Mesenchymal stem cell (in vitro differentiated cells and primary cell): ENCODE data around the gene TRPT1.
A peak's percentile ranks its signal among the peaks of the same experiment; 100 is the strongest.

Source experiments
- DNase-seq: peaks from one replicate; pipeline ENCODE4 v3.0.0-alpha.2; 2013
- H2AFZ ChIP-seq: one replicate; pipeline ENCODE4 v1.6.1; 2013; ENCODE audit warnings: low read depth, mild to moderate bottlenecking, control low read depth, inconsistent platforms, low read length, moderate library complexity
- H2AK5ac ChIP-seq: 2 replicates; pipeline ENCODE4 v1.6.1; 2013; ENCODE audit warnings: low read length, moderate library complexity, mild to moderate bottlenecking, inconsistent platforms; ENCODE audit not compliant: severe bottlenecking
- H2BK120ac ChIP-seq: one replicate; pipeline ENCODE4 v1.6.1; 2013; ENCODE audit warnings: low read depth, mild to moderate bottlenecking, inconsistent platforms, low read length, moderate library complexity
- H2BK12ac ChIP-seq, 2 experiments: one replicate each; pipeline ENCODE4 v1.6.1; 2013; ENCODE audit warnings: inconsistent platforms in 2 of 2, low read length in 2 of 2, mild to moderate bottlenecking in 2 of 2, moderate library complexity in 2 of 2, control low read depth in 1 of 2
- H2BK15ac ChIP-seq: one replicate; pipeline ENCODE4 v1.6.1; 2013; ENCODE audit warnings: mild to moderate bottlenecking, low read depth, inconsistent platforms; ENCODE audit not compliant: poor library complexity, severe bottlenecking
- H2BK5ac ChIP-seq: 2 replicates; pipeline ENCODE4 v1.6.1; 2013; ENCODE audit warnings: low read depth, mild to moderate bottlenecking, low read length, control low read depth, inconsistent platforms; ENCODE audit not compliant: poor library complexity, severe bottlenecking
- H3K14ac ChIP-seq, 2 experiments: one replicate each; pipeline ENCODE4 v1.6.1; 2013; ENCODE audit warnings: inconsistent platforms in 2 of 2, low read length in 2 of 2, control low read depth in 1 of 2, mild to moderate bottlenecking in 1 of 2, moderate library complexity in 1 of 2
- H3K18ac ChIP-seq, 2 experiments: one replicate each; pipeline ENCODE4 v1.6.1; 2013; ENCODE audit warnings: inconsistent platforms in 2 of 2, low read length in 2 of 2, control low read depth in 1 of 2, low read depth in 1 of 2, mild to moderate bottlenecking in 1 of 2
- H3K23ac ChIP-seq, 2 experiments: one replicate each; pipeline ENCODE4 v1.6.1; 2013; ENCODE audit warnings: inconsistent platforms in 2 of 2, low read length in 2 of 2, mild to moderate bottlenecking in 2 of 2, moderate library complexity in 2 of 2, control low read depth in 1 of 2
- H3K27ac ChIP-seq: 2 replicates; pipeline ENCODE4 v1.5.1; 2013; ENCODE audit warnings: mild to moderate bottlenecking, moderate library complexity, low read length, control low read depth, inconsistent platforms; ENCODE audit not compliant: poor library complexity, severe bottlenecking
- H3K27me3 ChIP-seq, 2 experiments: 2 replicates each; pipeline versions ENCODE4 v1.6.1 to v1.7.0; 2013; ENCODE audit warnings: low read length in 2 of 2, mild to moderate bottlenecking in 2 of 2, moderate library complexity in 2 of 2, control low read depth in 1 of 2, inconsistent platforms in 1 of 2; ENCODE audit not compliant: control insufficient read depth in 1 of 2, insufficient read depth in 1 of 2
- H3K36me3 ChIP-seq, 2 experiments: 2 replicates each; pipeline versions ENCODE4 v1.6.1 to v1.7.0; 2013; ENCODE audit warnings: low read length in 2 of 2, control low read depth in 1 of 2, inconsistent platforms in 1 of 2, low read depth in 1 of 2, mild to moderate bottlenecking in 1 of 2; ENCODE audit not compliant: insufficient read depth in 2 of 2, control insufficient read depth in 1 of 2
- H3K4ac ChIP-seq, 2 experiments: one replicate each; pipeline ENCODE4 v1.6.1; 2013; ENCODE audit warnings: inconsistent platforms in 2 of 2, low read length in 2 of 2, mild to moderate bottlenecking in 2 of 2, moderate library complexity in 2 of 2, control low read depth in 1 of 2, low read depth in 1 of 2
- H3K4me1 ChIP-seq: 2 replicates; pipeline ENCODE4 v1.6.1; 2013; ENCODE audit warnings: low read depth, low read length, control low read depth; ENCODE audit not compliant: control insufficient read depth, insufficient read depth
- H3K4me2 ChIP-seq: 2 replicates; pipeline ENCODE4 v1.6.1; 2013; ENCODE audit warnings: low read length, mild to moderate bottlenecking, inconsistent platforms; ENCODE audit not compliant: poor library complexity, severe bottlenecking
- H3K4me3 ChIP-seq, 2 experiments: 2 replicates each; pipeline versions ENCODE4 v1.5.1 to v1.7.0; 2013; ENCODE audit warnings: low read length in 2 of 2, mild to moderate bottlenecking in 2 of 2, control low read depth in 1 of 2, low read depth in 1 of 2; ENCODE audit not compliant: insufficient read depth in 1 of 2
- H3K79me1 ChIP-seq: replicated peaks from 2 replicates; pipeline ENCODE4 v1.6.1; 2013; ENCODE audit warnings: mild to moderate bottlenecking, control low read depth, low read length, inconsistent platforms; ENCODE audit not compliant: poor library complexity, severe bottlenecking
- H3K9ac ChIP-seq: 2 replicates; pipeline ENCODE4 v1.7.0; 2013; ENCODE audit warnings: mild to moderate bottlenecking, low read length, moderate library complexity
- H3K9me3 ChIP-seq: 2 replicates; pipeline ENCODE4 v1.7.0; 2013; ENCODE audit warnings: mild to moderate bottlenecking, low read length; ENCODE audit not compliant: control insufficient read depth
- H4K8ac ChIP-seq: one replicate; pipeline ENCODE4 v1.6.1; 2013; ENCODE audit warnings: inconsistent platforms, mild to moderate bottlenecking, low read length, moderate library complexity
- H4K91ac ChIP-seq: one replicate; pipeline ENCODE4 v1.6.1; 2013; ENCODE audit warnings: mild to moderate bottlenecking, low read length, inconsistent platforms
- WGBS: methylation state at CpG from one replicate; pipeline ENCODE4 v1.1.7; 2013; ENCODE audit warnings: mixed read lengths; 5-methylcytosine and 5-hydroxymethylcytosine counted together

TRPT1 gene

GRCh38 chr11:64256300-64256699 is 30.3 kb upstream of the TRPT1 start:
- no peak for DNase-seq
- Histone ChIP-seq H2BK5ac (no peak overlapping the region), H4K91ac (no peak overlapping the region), H3K23ac (no peak overlapping the region), H3K4me1 (peaks cover 27% of the 10 kb centered on the region), H3K4me3 (no peak overlapping the region), H3K9me3 (no peaks in the 10 kb centered on the region), H3K27me3 (no peaks in the 10 kb centered on the region), H2AK5ac (no peak overlapping the region), H2BK120ac (no peak overlapping the region), H3K4ac (no peak overlapping the region), H3K79me1 (peaks cover 35% of the 10 kb centered on the region), H2BK15ac (no peak overlapping the region), H4K8ac (no peak overlapping the region), H2BK12ac (no peak overlapping the region), H3K14ac (no peak overlapping the region), H3K27ac (no peak overlapping the region), H3K9ac (no peak overlapping the region), H3K36me3 (peaks cover 56 to 67% of the 10 kb centered on the region in 2 experiments), H3K18ac (no peak overlapping the region), H3K4me2 (no peak overlapping the region), H2AFZ (no peak overlapping the region)
- WGBS: 92% methylated on average over 15 of the region's 15 CpGs

- no peak for DNase-seq
- peaks cover 37% of the 10 kb centered on the region for H3K79me1 ChIP-seq
- no peak overlapping the region for H2AK5ac ChIP-seq
- no peak overlapping the region for H2BK120ac ChIP-seq
- 94% methylated on average over 35 of the region's 35 CpGs for WGBS
- peaks cover 34% of the 10 kb centered on the region for H3K4me1 ChIP-seq
- H3K27ac ChIP-seq: no peak overlapping the region
- no peak overlapping the region for H3K9ac ChIP-seq
- H3K18ac ChIP-seq: no peak overlapping the region
- no peak overlapping the region for H4K8ac ChIP-seq
- peaks cover 50 to 62% of the 10 kb centered on the region in 2 experiments for H3K36me3 ChIP-seq
- H3K4me2 ChIP-seq: no peak overlapping the region
- no peaks in the 10 kb centered on the region for H3K27me3 ChIP-seq
- no peaks in the 10 kb centered on the region for H3K9me3 ChIP-seq
- no peak overlapping the region for H3K14ac ChIP-seq
- H2AFZ ChIP-seq: no peak overlapping the region
- H2BK12ac ChIP-seq: no peak overlapping the region
- H3K23ac ChIP-seq: no peak overlapping the region
- no peak overlapping the region for H2BK5ac ChIP-seq
- no peak overlapping the region for H4K91ac ChIP-seq
- H2BK15ac ChIP-seq: no peak overlapping the region
- H3K4me3 ChIP-seq: no peak overlapping the region
- no peak overlapping the region for H3K4ac ChIP-seq
Measured at GRCh38 chr11:64255135-64256128, 29.4 kb upstream of the TRPT1 start.

- 91% methylated on average over 7 of the region's 7 CpGs for WGBS
- Histone ChIP-seq H3K4me3 (no peak overlapping the region), H3K27ac (no peak overlapping the region), H2BK15ac (peak overlapping the region; percentile 15), H3K4ac (peak overlapping the region in 1 of 2 experiments; percentile 12), H3K9me3 (no peaks in the 10 kb centered on the region), H2BK120ac (no peak overlapping the region), H3K23ac (no peak overlapping the region), H3K18ac (no peak overlapping the region), H2AFZ (no peak overlapping the region), H3K79me1 (peaks cover 35% of the 10 kb centered on the region), H3K27me3 (no peaks in the 10 kb centered on the region), H3K14ac (no peak overlapping the region), H3K9ac (no peak overlapping the region), H2BK12ac (no peak overlapping the region), H3K36me3 (peaks cover 39 to 51% of the 10 kb centered on the region in 2 experiments), H4K8ac (no peak overlapping the region), H2BK5ac (no peak overlapping the region), H3K4me1 (peaks cover 35% of the 10 kb centered on the region), H2AK5ac (no peak overlapping the region), H3K4me2 (no peak overlapping the region), H4K91ac (no peak overlapping the region)
- no peak for DNase-seq
Measured at GRCh38 chr11:64254326-64254725, 28.3 kb upstream of the TRPT1 start.

GRCh38 chr11:64253481-64253880 is 27.5 kb upstream of the TRPT1 start:
- WGBS: 85% methylated on average over 5 of the region's 5 CpGs

More at GRCh38 chr11:64253481-64253880, 27.5 kb upstream of the TRPT1 start:
- H2BK12ac ChIP-seq: no peak overlapping the region
- H4K8ac ChIP-seq: no peak overlapping the region
- H3K14ac ChIP-seq: no peak overlapping the region
- peaks cover 34% of the 10 kb centered on the region for H3K79me1 ChIP-seq
- no peak overlapping the region for H3K18ac ChIP-seq
- H2BK5ac ChIP-seq: no peak overlapping the region
- H2AK5ac ChIP-seq: no peak overlapping the region
- H3K23ac ChIP-seq: peak overlapping the region in 1 of 2 experiments; percentile 49
- DNase-seq: no peak
- H3K4ac ChIP-seq: no peak overlapping the region
- H3K4me2 ChIP-seq: no peak overlapping the region
- no peak overlapping the region for H2BK120ac ChIP-seq
- no peak overlapping the region for H3K4me3 ChIP-seq
- H3K4me1 ChIP-seq: peaks cover 33% of the 10 kb centered on the region
- H2BK15ac ChIP-seq: no peak overlapping the region
- H2AFZ ChIP-seq: no peak overlapping the region
- no peak overlapping the region for H3K27ac ChIP-seq
- H4K91ac ChIP-seq: no peak overlapping the region
- H3K27me3 ChIP-seq: no peaks in the 10 kb centered on the region
- H3K9me3 ChIP-seq: no peaks in the 10 kb centered on the region
- no peak overlapping the region for H3K9ac ChIP-seq
- peaks cover 31 to 43% of the 10 kb centered on the region in 2 experiments for H3K36me3 ChIP-seq
